ENCODE measurements around the gene TOMT.

The TOMT gene, protein sequence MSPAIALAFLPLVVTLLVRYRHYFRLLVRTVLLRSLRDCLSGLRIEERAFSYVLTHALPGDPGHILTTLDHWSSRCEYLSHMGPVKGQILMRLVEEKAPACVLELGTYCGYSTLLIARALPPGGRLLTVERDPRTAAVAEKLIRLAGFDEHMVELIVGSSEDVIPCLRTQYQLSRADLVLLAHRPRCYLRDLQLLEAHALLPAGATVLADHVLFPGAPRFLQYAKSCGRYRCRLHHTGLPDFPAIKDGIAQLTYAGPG

DNA sequence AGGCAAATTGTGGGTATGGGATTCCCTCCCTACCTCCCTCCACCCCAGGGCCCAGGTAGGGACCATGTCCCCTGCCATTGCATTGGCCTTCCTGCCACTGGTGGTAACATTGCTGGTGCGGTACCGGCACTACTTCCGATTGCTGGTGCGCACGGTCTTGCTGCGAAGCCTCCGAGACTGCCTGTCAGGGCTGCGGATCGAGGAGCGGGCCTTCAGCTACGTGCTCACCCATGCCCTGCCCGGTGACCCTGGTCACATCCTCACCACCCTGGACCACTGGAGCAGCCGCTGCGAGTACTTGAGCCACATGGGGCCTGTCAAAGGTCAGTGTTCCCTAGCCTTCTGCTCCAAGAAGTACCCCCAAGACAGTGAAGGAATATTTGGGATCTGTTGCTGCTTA, at the start of gene TOMT:
Gene TOMT (plus strand): TSS at position 37 of the 400 bp plus-strand sequence. CDS start 28 bp downstream, at position 65.
- TF ChIP-seq, protein P1, sequence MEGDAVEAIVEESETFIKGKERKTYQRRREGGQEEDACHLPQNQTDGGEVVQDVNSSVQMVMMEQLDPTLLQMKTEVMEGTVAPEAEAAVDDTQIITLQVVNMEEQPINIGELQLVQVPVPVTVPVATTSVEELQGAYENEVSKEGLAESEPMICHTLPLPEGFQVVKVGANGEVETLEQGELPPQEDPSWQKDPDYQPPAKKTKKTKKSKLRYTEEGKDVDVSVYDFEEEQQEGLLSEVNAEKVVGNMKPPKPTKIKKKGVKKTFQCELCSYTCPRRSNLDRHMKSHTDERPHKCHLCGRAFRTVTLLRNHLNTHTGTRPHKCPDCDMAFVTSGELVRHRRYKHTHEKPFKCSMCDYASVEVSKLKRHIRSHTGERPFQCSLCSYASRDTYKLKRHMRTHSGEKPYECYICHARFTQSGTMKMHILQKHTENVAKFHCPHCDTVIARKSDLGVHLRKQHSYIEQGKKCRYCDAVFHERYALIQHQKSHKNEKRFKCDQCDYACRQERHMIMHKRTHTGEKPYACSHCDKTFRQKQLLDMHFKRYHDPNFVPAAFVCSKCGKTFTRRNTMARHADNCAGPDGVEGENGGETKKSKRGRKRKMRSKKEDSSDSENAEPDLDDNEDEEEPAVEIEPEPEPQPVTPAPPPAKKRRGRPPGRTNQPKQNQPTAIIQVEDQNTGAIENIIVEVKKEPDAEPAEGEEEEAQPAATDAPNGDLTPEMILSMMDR (IDR thresholded peaks at IDR 0.05; ENCODE audit: low read depth, low read length) = no peak
- DNase-seq (ENCODE audit: extremely low read depth, low read depth) = no peak

DNA sequence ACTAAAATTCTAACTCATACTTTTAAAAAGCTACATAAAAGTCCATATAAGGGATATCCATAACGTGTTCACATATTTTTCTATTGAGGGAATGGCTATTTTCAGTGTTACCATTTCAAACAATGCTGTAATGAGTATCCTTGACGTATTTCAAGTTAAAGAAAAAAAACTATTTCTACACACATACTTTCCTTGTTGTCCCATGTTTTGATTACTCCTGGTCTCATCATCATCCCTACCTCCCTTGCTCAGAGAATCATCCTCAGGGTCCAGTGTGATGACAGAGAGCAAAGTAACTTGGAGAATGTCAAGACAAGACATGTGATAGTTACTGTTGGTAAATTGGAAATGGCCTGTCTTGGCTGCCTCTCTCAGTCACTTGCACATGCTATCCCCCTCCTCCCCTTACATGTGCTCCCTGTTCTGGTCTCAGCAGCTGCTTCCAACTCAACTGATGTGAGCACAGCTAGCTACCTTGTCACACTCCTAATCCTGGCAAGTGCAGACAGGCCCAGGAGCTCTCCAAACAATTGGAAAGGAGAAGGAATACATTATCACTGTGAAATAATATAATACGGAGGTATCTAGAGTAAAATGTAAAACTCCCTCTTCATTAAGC, 47.2 kb upstream of the TOMT start:
- DNase-seq (ENCODE audit: extremely low read depth, low read depth) = no peak
- TF ChIP-seq, protein P1 (IDR thresholded peaks at IDR 0.05; ENCODE audit: low read depth, low read length) = no peak

DNA sequence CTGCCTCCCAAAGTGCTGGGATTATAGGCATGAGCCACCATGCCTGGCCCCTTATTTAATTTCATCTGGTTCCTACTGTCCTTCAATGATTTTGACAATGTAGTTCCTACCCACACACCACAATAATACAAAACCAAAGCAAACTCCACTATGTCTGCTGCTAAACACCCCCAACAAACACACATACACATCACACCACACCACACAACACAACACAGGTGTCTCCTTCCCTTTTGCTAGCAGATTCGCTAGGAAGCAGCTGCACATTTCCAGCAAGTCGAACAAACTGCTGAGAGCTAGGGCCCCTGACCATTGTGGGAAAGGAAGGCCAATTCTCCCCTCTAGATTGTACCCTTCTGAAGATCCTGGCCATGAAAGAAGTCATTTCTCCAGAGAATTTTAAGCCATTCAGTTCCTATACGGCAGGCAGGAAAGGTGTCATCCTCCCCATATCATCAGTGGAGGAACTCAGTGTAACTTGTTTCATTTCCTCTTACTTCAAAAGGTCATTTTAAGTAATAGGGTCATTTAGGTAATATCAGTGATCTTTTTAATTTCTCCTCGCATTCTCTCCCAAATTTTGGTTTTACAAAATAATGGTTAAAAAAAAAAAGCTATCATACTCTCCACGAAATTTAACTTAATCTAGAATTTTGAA, 43.9 kb upstream of the TOMT start:
- no peak for DNase-seq (ENCODE audit: extremely low read depth, low read depth)
- TF ChIP-seq, protein P1 (IDR thresholded peaks at IDR 0.05; ENCODE audit: low read depth, low read length) = no peak

DNA sequence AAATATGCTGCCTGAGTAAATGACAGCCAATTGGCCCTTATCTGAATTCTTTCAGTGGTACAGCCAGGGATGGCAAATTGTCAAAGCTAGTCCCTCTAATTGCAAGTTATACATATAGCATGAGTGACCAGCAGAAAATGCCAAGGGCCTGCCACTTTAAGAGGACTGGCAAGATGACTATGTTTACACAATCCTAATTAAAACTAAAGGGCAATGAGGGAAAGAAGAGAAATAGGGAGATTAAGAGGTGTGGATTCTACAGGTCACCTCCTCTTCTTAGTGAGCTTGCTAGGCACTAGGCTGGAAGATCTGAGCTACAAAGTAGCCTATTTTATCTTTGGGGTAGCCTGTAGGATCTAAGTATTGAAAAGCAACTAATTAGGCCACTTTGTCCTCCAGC, 38.9 kb upstream of the TOMT start:
- TF ChIP-seq, protein P1 (IDR thresholded peaks at IDR 0.05; ENCODE audit: low read depth, low read length) = no peak
- no peak for DNase-seq (ENCODE audit: extremely low read depth, low read depth)

DNA sequence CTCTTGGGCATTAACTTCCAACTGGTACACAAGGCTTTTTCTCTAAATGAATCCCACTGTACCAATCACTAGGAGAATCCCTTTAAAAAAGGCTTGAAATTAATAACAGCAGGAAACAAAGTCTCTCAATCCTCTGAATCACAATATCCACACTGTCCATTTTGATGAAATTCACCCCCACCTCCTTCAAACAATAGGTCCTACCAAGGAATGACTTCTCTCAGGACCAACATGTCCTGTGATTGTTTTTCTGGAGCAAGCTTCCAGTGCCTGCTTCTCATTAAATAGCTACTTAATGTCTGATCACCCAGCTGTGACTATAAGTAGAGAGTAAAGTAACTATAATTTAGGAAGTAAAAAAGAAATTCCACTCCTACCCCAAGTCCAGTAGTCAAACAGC, 38.5 kb upstream of the TOMT start:
- no peak for DNase-seq (ENCODE audit: extremely low read depth, low read depth)
- TF ChIP-seq, protein P1 (IDR thresholded peaks at IDR 0.05; ENCODE audit: low read depth, low read length) = no peak

DNA sequence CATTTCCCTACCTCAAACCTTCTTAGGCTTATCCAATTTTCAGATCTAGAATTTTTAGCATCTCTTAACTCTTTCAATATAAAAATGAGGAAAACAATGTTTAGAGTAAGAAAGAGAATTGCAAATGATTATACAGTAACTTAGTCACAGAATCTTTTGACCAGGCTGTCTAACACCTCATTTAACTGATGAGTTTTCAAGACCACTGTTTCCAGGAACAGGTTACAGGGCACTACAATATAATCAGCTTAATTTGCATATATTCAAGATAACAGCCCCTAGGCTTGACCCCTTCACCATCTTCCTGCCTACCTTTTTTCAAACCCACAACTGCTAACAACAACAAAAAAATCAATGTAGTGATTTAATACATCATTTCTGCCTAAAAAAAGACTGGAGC, 38.0 kb upstream of the TOMT start:
- DNase-seq (ENCODE audit: extremely low read depth, low read depth) = no peak
- TF ChIP-seq, protein P1 (IDR thresholded peaks at IDR 0.05; ENCODE audit: low read depth, low read length) = no peak

DNA sequence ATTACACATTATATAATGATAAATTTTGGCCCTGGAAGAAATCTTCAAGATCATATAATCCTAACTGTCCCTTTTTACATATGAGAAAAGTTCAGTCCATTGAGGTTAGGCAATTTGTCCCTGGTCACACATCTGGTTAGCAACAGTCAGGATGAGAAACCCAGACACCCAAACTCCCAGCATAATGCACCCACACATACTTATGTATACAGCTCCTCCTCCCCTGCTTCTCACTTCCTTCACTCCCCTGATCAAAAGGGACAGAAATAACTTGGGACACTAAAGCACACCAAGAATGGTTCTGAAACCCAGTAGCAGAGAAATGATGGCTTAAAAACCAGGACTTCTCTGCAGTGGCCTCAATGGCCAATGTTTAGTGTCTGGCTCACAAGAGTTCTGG, 36.5 kb upstream of the TOMT start:
- TF ChIP-seq, protein P1 (IDR thresholded peaks at IDR 0.05; ENCODE audit: low read depth, low read length) = no peak
- DNase-seq (ENCODE audit: extremely low read depth, low read depth) = no peak

Measured in AG09319 (cell line).